GM19463 (cell line): ENCODE results near the gene NFYC.
"Not testable (repeated sequence)": the region's sequence is repeated elsewhere in the genome, so short reads cannot be mapped to it uniquely, and the experiment has no call there.

Experiments used
- ATAC-seq: cut with Tn5 transposase; IDR thresholded peaks from one replicate; pipeline ENCODE4 v1.9.1; 2021; ENCODE audit warnings: mild to moderate bottlenecking, moderate library complexity; ENCODE audit not compliant: unreplicated experiment

The NFYC gene

GRCh38 chr1:40664791-40665190 is 26.7 kb upstream of the NFYC start:
- no peak for ATAC-seq

- ATAC-seq: peak; percentile 80
Measured at GRCh38 chr1:40665335-40666171, 26.0 kb upstream of the NFYC start, which contains the start of gene RIMS3. RIMS3 (minus strand) TSS chr1:40665682; CDS start chr1:40641925, 23,757 bp downstream.

GRCh38 chr1:40668769-40669525 is 22.6 kb upstream of the NFYC start:
- peak; percentile 52 for ATAC-seq

- ATAC-seq: no peak
Measured at GRCh38 chr1:40673452-40673851, 18.1 kb upstream of the NFYC start.

GRCh38 chr1:40676501-40676900 is 15.0 kb upstream of the NFYC start:
- ATAC-seq: no peak

GRCh38 chr1:40679165-40679953 is 12.1 kb upstream of the NFYC start:
- no peak for ATAC-seq

- no peak for ATAC-seq
Measured at GRCh38 chr1:40684669-40685068, 6.8 kb upstream of the NFYC start.

GRCh38 chr1:40687059-40687458 is 4.4 kb upstream of the NFYC start:
- ATAC-seq: no peak

- ATAC-seq: no peak
Measured at GRCh38 chr1:40687661-40688060, 3.8 kb upstream of the NFYC start.

- ATAC-seq: no peak
Measured at GRCh38 chr1:40689737-40690136, 1.8 kb upstream of the NFYC start.

GRCh38 chr1:40690771-40691537 is 550 bp upstream of the NFYC start:
- no peak for ATAC-seq

GRCh38 chr1:40692429-40692895 is 958 bp downstream of the NFYC start:
- ATAC-seq: no peak

GRCh38 chr1:40693425-40693824 is 1.9 kb downstream of the NFYC start:
- ATAC-seq: no peak

- no peak for ATAC-seq
Measured at GRCh38 chr1:40694353-40694874, 2.9 kb downstream of the NFYC start.

GRCh38 chr1:40696294-40696693 is 4.8 kb downstream of the NFYC start:
- ATAC-seq: no peak

GRCh38 chr1:40697436-40697835 is 5.9 kb downstream of the NFYC start:
- ATAC-seq: no peak

GRCh38 chr1:40699787-40700186 is 8.3 kb downstream of the NFYC start:
- ATAC-seq: peak; percentile 73

- ATAC-seq: no peak
Measured at GRCh38 chr1:40701684-40702083, 10.2 kb downstream of the NFYC start.

- not testable (repeated sequence) for ATAC-seq
Measured at GRCh38 chr1:40702810-40703209, 11.3 kb downstream of the NFYC start.

GRCh38 chr1:40703316-40703715 is 11.8 kb downstream of the NFYC start:
- ATAC-seq: no peak
